GM18498 (cell line): ENCODE data around the gene PRR14.
"Not testable (repeated sequence)": the region's sequence is repeated elsewhere in the genome, so short reads cannot be mapped to it uniquely, and the experiment has no call there.

Experiments used
- ATAC-seq: cut with Tn5 transposase; IDR thresholded peaks from one replicate; pipeline ENCODE4 v1.9.1; 2021; ENCODE audit warnings: mild to moderate bottlenecking, moderate library complexity; ENCODE audit not compliant: unreplicated experiment

Gene PRR14

GRCh38 chr16:30688701-30689100 is 37.9 kb downstream of the PRR14 start:
- ATAC-seq = no peak

GRCh38 chr16:30691907-30692306 is 41.1 kb downstream of the PRR14 start:
- ATAC-seq = no peak

GRCh38 chr16:30692396-30693064 is 41.8 kb downstream of the PRR14 start:
- no peak for ATAC-seq

- no peak for ATAC-seq
These were observed 44.4 kb downstream of the PRR14 start for GRCh38 chr16:30694926-30695693.

- ATAC-seq = not testable (repeated sequence)
These were observed 45.9 kb downstream of the PRR14 start for GRCh38 chr16:30696646-30697045.

- ATAC-seq = peak; percentile 84
These were observed 46.7 kb downstream of the PRR14 start for GRCh38 chr16:30697264-30698138.

- peak; percentile 70 for ATAC-seq
These were observed 47.5 kb downstream of the PRR14 start for GRCh38 chr16:30698139-30698815.

- ATAC-seq = peak; percentile 37
These were observed 48.3 kb downstream of the PRR14 start, which contains the start of gene SRCAP for GRCh38 chr16:30698816-30699614. Gene SRCAP (plus strand): TSS chr16:30699171. CDS start chr16:30700825, 1,654 bp downstream.

GRCh38 chr16:30699615-30700099 is 48.9 kb downstream of the PRR14 start:
- no peak for ATAC-seq

GRCh38 chr16:30700491-30700890 is 49.7 kb downstream of the PRR14 start:
- no peak for ATAC-seq

- ATAC-seq = no peak
These were observed 50.2 kb downstream of the PRR14 start for GRCh38 chr16:30700971-30701370.

GRCh38 chr16:30703071-30703470 is 52.3 kb downstream of the PRR14 start:
- ATAC-seq = not testable (repeated sequence)

- no peak for ATAC-seq
These were observed 53.2 kb downstream of the PRR14 start for GRCh38 chr16:30703971-30704370.
